IMR-90 (cell line): Measurements from ENCODE around the gene LARP1. TPM values are rescaled to one million over a fixed set of nuclear protein-coding genes. Genes with fewer than 3 reads are reported as not detected.

Experiments
- ATAC-seq: fragments of 200-7000 bp; cut with Tn5 transposase; 2 replicates; pipeline ENCODE4 v1.9.1; 2020; ENCODE audit warnings: low read depth, mild to moderate bottlenecking, moderate library complexity
- BruUV-seq: library from RNA; stranded (reverse); fragments of 400-500 nt; replicated peaks from 2 replicates; lab custom pipeline; 2021; lab: Mats Ljungman, UMichigan
- CTCF ChIA-PET: fragments of 300-600 bp; formaldehyde crosslinking; extraction: SDS; loops from one replicate; lab custom pipeline; 2021; ENCODE audit warnings: antibody characterized with exemption; lab: Yijun Ruan, JAX
- POLR2A ChIA-PET: fragments of 300-600 bp; sonication (Branson Sonifier 250); formaldehyde crosslinking; loops from one replicate; lab custom pipeline; 2022; ENCODE audit warnings: antibody characterized with exemption; ENCODE audit not compliant: unreplicated experiment; lab: Charles Lee
- DNase-seq: peaks from one replicate; pipeline ENCODE4 v3.0.0; 2013
- H2AFZ ChIP-seq: replicated peaks from 2 replicates; pipeline ENCODE3; 2013; ENCODE audit warnings: low read length, mild to moderate bottlenecking; ENCODE audit not compliant: poor library complexity
- H2AK5ac ChIP-seq: 2 replicates; pipeline ENCODE4 v1.6.1; 2013; ENCODE audit warnings: low read depth, low read length, inconsistent platforms
- H2AK9ac ChIP-seq: replicated peaks from 2 replicates; pipeline ENCODE3; 2013; ENCODE audit warnings: mild to moderate bottlenecking, low read depth, low read length, moderate library complexity; ENCODE audit not compliant: poor library complexity
- H2BK120ac ChIP-seq: 2 replicates; pipeline ENCODE4 v1.6.1; 2013; ENCODE audit warnings: low read depth, low read length, inconsistent platforms
- H2BK15ac ChIP-seq: 3 replicates; pipeline ENCODE4 v1.6.1; 2013; ENCODE audit warnings: low read depth, low read length, inconsistent platforms
- H2BK20ac ChIP-seq: 2 replicates; pipeline ENCODE4 v1.6.1; 2013; ENCODE audit warnings: low read depth, mild to moderate bottlenecking, inconsistent platforms, low read length, moderate library complexity
- H2BK5ac ChIP-seq: 2 replicates; pipeline ENCODE4 v1.6.1; 2013; ENCODE audit warnings: mild to moderate bottlenecking, low read depth, low read length, inconsistent platforms; ENCODE audit not compliant: poor library complexity, severe bottlenecking
- H3K14ac ChIP-seq: replicated peaks from 2 replicates; pipeline ENCODE4 v1.6.1; 2013; ENCODE audit warnings: low read depth, low read length, inconsistent platforms
- H3K18ac ChIP-seq: 2 replicates; pipeline ENCODE4 v1.6.1; 2013; ENCODE audit warnings: low read depth, low read length, control low read depth
- H3K23ac ChIP-seq: 2 replicates; pipeline ENCODE4 v1.6.1; 2013; ENCODE audit warnings: low read depth, low read length, inconsistent platforms
- H3K27ac ChIP-seq: 2 replicates; pipeline ENCODE4 v1.5.1; 2013; ENCODE audit warnings: mild to moderate bottlenecking, control low read depth, low read length; ENCODE audit not compliant: insufficient read depth
- H3K27me3 ChIP-seq: 2 replicates; pipeline ENCODE4 v1.6.1; 2013; ENCODE audit warnings: low read length; ENCODE audit not compliant: control insufficient read depth, insufficient read depth
- H3K36me3 ChIP-seq: 2 replicates; pipeline ENCODE4 v1.6.1; 2013; ENCODE audit warnings: low read length, mixed read lengths; ENCODE audit not compliant: control insufficient read depth, insufficient read depth
- H3K4ac ChIP-seq: 2 replicates; pipeline ENCODE4 v1.6.1; 2013; ENCODE audit warnings: low read depth, low read length, inconsistent platforms
- H3K4me1 ChIP-seq: 2 replicates; pipeline ENCODE4 v1.6.1; 2013; ENCODE audit warnings: low read length, mixed read lengths; ENCODE audit not compliant: control insufficient read depth, insufficient read depth
- H3K4me2 ChIP-seq: 2 replicates; pipeline ENCODE4 v1.6.1; 2013; ENCODE audit warnings: low read depth, mild to moderate bottlenecking, control low read depth, low read length, moderate library complexity
- H3K4me3 ChIP-seq: 2 replicates; pipeline ENCODE4 v1.5.1; 2013; ENCODE audit warnings: low read depth, mild to moderate bottlenecking, control low read depth, low read length, moderate library complexity; ENCODE audit not compliant: insufficient read depth
- H3K56ac ChIP-seq: 2 replicates; pipeline ENCODE4 v1.6.1; 2013; ENCODE audit warnings: low read length, inconsistent platforms; ENCODE audit not compliant: insufficient read depth; ENCODE audit errors: extremely low read depth
- H3K79me1 ChIP-seq, 2 experiments: 2 replicates each; pipeline ENCODE4 v1.6.1; 2013; ENCODE audit warnings: low read length in 2 of 2, inconsistent platforms in 1 of 2, low read depth in 1 of 2
- H3K9ac ChIP-seq: 2 replicates; pipeline ENCODE4 v1.6.1; 2013; ENCODE audit warnings: low read depth, low read length, control low read depth
- H3K9me1 ChIP-seq: 2 replicates; pipeline ENCODE4 v1.6.1; 2013; ENCODE audit warnings: low read length, inconsistent platforms; ENCODE audit not compliant: insufficient read depth
- H3K9me3 ChIP-seq: 2 replicates; pipeline ENCODE4 v1.6.1; 2013; ENCODE audit warnings: low read length; ENCODE audit not compliant: control insufficient read depth, insufficient read depth
- H4K20me1 ChIP-seq: 2 replicates; pipeline ENCODE4 v1.6.1; 2013; ENCODE audit warnings: low read length, inconsistent platforms; ENCODE audit not compliant: insufficient read depth
- H4K5ac ChIP-seq: 2 replicates; pipeline ENCODE4 v1.6.1; 2013; ENCODE audit warnings: mild to moderate bottlenecking, low read depth, low read length, control low read depth
- H4K8ac ChIP-seq, 2 experiments: 2 replicates each; pipeline ENCODE4 v1.6.1; 2013; ENCODE audit warnings: low read depth in 2 of 2, low read length in 2 of 2, control low read depth in 1 of 2, inconsistent platforms in 1 of 2
- H4K91ac ChIP-seq: 2 replicates; pipeline ENCODE4 v1.6.1; 2013; ENCODE audit warnings: low read depth, low read length, inconsistent platforms; ENCODE audit not compliant: insufficient read depth
- CHD1 ChIP-seq: IDR thresholded peaks from 2 replicates; pipeline ENCODE4 v1.6.1; 2012; ENCODE audit warnings: low read depth, low read length, improper control_type of control experiment
- CTCF ChIP-seq: conservative IDR thresholded peaks from 2 replicates; pipeline ENCODE4 v1.5.1; 2012; ENCODE audit warnings: mild to moderate bottlenecking, low read depth, low read length, improper control_type of control experiment
- FOS ChIP-seq: fragments of 150-350 bp; IDR thresholded peaks from 2 replicates; pipeline ENCODE4 v1.6.1; 2016; ENCODE audit warnings: low read depth, low read length
- RCOR1 ChIP-seq: IDR thresholded peaks from 2 replicates; pipeline ENCODE4 v1.6.1; 2012; ENCODE audit warnings: mild to moderate bottlenecking, low read length, improper control_type of control experiment; ENCODE audit not compliant: insufficient replicate concordance
- WGBS, 2 experiments: methylation state at CpG; one replicate each; pipeline versions ENCODE4 v1.1.5 to v1.1.7; 2013; ENCODE audit warnings: missing lambda C conversion rate in 2 of 2; ENCODE audit not compliant: insufficient read length in 1 of 2; ENCODE audit errors: extremely low coverage in 2 of 2; 5-methylcytosine and 5-hydroxymethylcytosine counted together
- dilution Hi-C: fragments of 300-500 bp; cut with HindIII; formaldehyde crosslinking; loops from one replicate; pipeline ENCODE4 v1.14.3; 2018; ENCODE audit warnings: low sequenced_read_pairs; ENCODE audit not compliant: unreplicated experiment
- in situ Hi-C: fragments of 300-500 bp; cut with MboI; formaldehyde crosslinking; loops from 3 replicates; pipeline ENCODE4 v1.14.3; 2019; ENCODE audit warnings: low sequenced_read_pairs, inconsistent platforms, mixed read lengths
- intact Hi-C: fragments of 100-400 bp; cut with micrococcal nuclease; formaldehyde crosslinking; loops from 2 replicates; pipeline ENCODE4 v1.10.0; 2022
- polyA plus RNA-seq, 3 experiments: library from polyadenylated mRNA; depleted of rRNA; stranded (reverse); fragments of >200 nt; gene quantifications; 2 replicates each; pipeline ENCODE4 v1.2.3, GENCODE V29; 2012; ENCODE audit warnings: low replicate concordance in 1 of 3
- total RNA-seq: library from RNA; depleted of rRNA; stranded (reverse); fragments of >200 nt; gene quantifications from 2 replicates; pipeline ENCODE4 v1.2.3, GENCODE V29; 2012
- TF ChIP-seq, protein P1 (sequence below): fragments of 150-350 bp; IDR thresholded peaks from 2 replicates; pipeline ENCODE4 v1.6.1; 2016; ENCODE audit warnings: low read depth, mild to moderate bottlenecking, low read length, moderate library complexity, borderline replicate concordance

The LARP1 gene
- total and polyA plus RNA-seq, 2 of the 4 experiments (the other 2 are of a cell fraction): 47.3 to 77.4 TPM

DNA sequence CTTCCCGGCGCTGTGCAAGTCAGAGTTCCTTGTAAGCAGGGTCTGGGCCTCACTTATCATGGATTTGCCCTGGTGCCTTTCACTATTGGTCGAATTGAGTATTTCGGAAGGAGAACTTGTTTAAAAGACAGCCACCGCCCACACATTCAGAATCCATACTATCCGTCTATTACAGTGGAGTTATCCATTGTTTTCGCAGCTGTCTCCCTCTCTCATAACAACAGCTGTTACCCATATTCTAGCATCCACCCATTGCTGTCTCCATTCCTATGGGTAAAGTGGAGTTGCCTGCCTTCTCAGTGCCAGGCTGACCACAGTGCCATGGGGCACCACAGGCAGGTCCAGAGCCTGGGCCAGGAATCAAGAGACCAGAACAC lies 75.0 kb downstream of the LARP1 start:
- Histone ChIP-seq H3K9ac (no peak overlapping the region), H3K18ac (no peak overlapping the region), H2BK15ac (no peak overlapping the region), H3K23ac (no peak overlapping the region), H3K4me3 (no peak overlapping the region), H3K27ac (no peak overlapping the region), H2AFZ (no peak overlapping the region), H3K56ac (no peak overlapping the region), H4K91ac (no peak overlapping the region), H3K9me3 (no peaks in the 10 kb centered on the region), H3K4ac (no peak overlapping the region), H4K8ac (no peak overlapping the region), H3K9me1 (peaks cover 10% of the 10 kb centered on the region), H3K4me1 (peaks cover 2% of the 10 kb centered on the region), H2BK120ac (no peak overlapping the region), H3K14ac (no peak overlapping the region), H3K36me3 (peaks cover 30% of the 10 kb centered on the region; the same call in 1 of the 2 replicates), H4K20me1 (peaks cover 7% of the 10 kb centered on the region; the same call in 1 of the 2 replicates), H2AK9ac (peak overlapping the region; percentile 20), H2BK5ac (no peak overlapping the region), H2BK20ac (no peak overlapping the region), H3K4me2 (no peak overlapping the region), H3K79me1 (peaks cover 0 to 3% of the 10 kb centered on the region in 2 experiments; a peak in 1 of 4 replicates), H2AK5ac (no peak overlapping the region), H3K27me3 (no peaks in the 10 kb centered on the region), H4K5ac (no peak overlapping the region)
- no peak for ATAC-seq
- ChIA-PET POLR2A (interaction anchor here (0.6 kb wide), 1 partner anchor 123 kb away, joined by 6 read pairs; no protein-coding TSS in a partner anchor), CTCF (no interaction called here)
- DNase-seq: no peak
- in situ Hi-C loops (no loop called here), dilution Hi-C loops (no loop called here), intact Hi-C loops (no loop called here)
- WGBS, 2 experiments: 100% methylated on average over 2 of the region's 7 CpGs; no CpG with 5 or more reads in 1 of the 2 experiments
- BruUV-seq: no TSS peak
- TF ChIP-seq CHD1 (no peak), RCOR1 (no peak), FOS (no peak), CTCF (no peak)
- TF ChIP-seq, protein P1, sequence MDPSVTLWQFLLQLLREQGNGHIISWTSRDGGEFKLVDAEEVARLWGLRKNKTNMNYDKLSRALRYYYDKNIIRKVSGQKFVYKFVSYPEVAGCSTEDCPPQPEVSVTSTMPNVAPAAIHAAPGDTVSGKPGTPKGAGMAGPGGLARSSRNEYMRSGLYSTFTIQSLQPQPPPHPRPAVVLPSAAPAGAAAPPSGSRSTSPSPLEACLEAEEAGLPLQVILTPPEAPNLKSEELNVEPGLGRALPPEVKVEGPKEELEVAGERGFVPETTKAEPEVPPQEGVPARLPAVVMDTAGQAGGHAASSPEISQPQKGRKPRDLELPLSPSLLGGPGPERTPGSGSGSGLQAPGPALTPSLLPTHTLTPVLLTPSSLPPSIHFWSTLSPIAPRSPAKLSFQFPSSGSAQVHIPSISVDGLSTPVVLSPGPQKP: no peak
